Measurements from ENCODE around the gene RPN2. TPM values are rescaled to one million over a fixed set of nuclear protein-coding genes. Genes with fewer than 3 reads are reported as not detected.
A peak's percentile ranks its signal among the peaks of the same experiment; 100 is the strongest.

RPN2 gene
- polyA plus RNA-seq, 3 donors, result 169 to 215 (median 199) TPM

- H3K79me2 ChIP-seq (ENCODE audit: insufficient read depth, low read length), result peaks cover 4% of the 10 kb centered on the region
- H3K27ac Mint-ChIP-seq, result peak overlapping the region in 1 of 7 donors; percentile 80
These were observed 40.9 kb downstream of the RPN2 start for GRCh38 chr20:37219751-37220668.

GRCh38 chr20:37220731-37221130 lies 41.6 kb downstream of the RPN2 start:
- Histone ChIP-seq H2AFZ (ENCODE audit: insufficient read depth, low read depth, low read length, poor library complexity, severe bottlenecking) (no peak overlapping the region), H3K79me2 (ENCODE audit: insufficient read depth, low read length) (peaks cover 4% of the 10 kb centered on the region), H3K36me3 (replicated peaks in 1 of 2; ENCODE audit: control insufficient read depth in 1 of 2, insufficient read depth in 2 of 2, low read length in 2 of 2) (peaks cover 59 to 85% of the 10 kb centered on the region in 2 donors), H3K27ac (ENCODE audit: low read depth in 1 of 2, low read length in 2 of 2) (no peak overlapping the region), H3K4me1 (ENCODE audit: control insufficient read depth in 1 of 2, insufficient read depth in 2 of 2, low read length in 2 of 2) (peaks cover 13 to 16% of the 10 kb centered on the region in 2 donors), H3K4me2 (replicated peaks; ENCODE audit: extremely low read depth, low read length, poor library complexity, severe bottlenecking) (no peak overlapping the region), H4K20me1 (ENCODE audit: insufficient read depth, low read length) (no peaks in the 10 kb centered on the region), H3K27me3 (ENCODE audit: control insufficient read depth in 2 of 2, insufficient read depth in 2 of 2, low read length in 2 of 2) (no peaks in the 10 kb centered on the region), H3K9ac (ENCODE audit: insufficient read depth, low read length, poor library complexity, severe bottlenecking) (no peak overlapping the region), H3K9me3 (replicated peaks in 1 of 2; ENCODE audit: control insufficient read depth in 1 of 2, insufficient read depth in 1 of 2, low read length in 2 of 2) (no peaks in the 10 kb centered on the region), H3K4me3 (replicated peaks in 1 of 3; ENCODE audit: low read depth in 2 of 3, low read length in 3 of 3) (no peak overlapping the region)
- TF ChIP-seq, protein P1, sequence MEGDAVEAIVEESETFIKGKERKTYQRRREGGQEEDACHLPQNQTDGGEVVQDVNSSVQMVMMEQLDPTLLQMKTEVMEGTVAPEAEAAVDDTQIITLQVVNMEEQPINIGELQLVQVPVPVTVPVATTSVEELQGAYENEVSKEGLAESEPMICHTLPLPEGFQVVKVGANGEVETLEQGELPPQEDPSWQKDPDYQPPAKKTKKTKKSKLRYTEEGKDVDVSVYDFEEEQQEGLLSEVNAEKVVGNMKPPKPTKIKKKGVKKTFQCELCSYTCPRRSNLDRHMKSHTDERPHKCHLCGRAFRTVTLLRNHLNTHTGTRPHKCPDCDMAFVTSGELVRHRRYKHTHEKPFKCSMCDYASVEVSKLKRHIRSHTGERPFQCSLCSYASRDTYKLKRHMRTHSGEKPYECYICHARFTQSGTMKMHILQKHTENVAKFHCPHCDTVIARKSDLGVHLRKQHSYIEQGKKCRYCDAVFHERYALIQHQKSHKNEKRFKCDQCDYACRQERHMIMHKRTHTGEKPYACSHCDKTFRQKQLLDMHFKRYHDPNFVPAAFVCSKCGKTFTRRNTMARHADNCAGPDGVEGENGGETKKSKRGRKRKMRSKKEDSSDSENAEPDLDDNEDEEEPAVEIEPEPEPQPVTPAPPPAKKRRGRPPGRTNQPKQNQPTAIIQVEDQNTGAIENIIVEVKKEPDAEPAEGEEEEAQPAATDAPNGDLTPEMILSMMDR (IDR thresholded peaks at IDR 0.05), result no peak
- Mint-ChIP-seq H3K4me1 (peaks cover 14% of the 10 kb centered on the region), H3K4me3 (no peak overlapping the region), H3K9me3 (no peaks in the 10 kb centered on the region), H3K27me3 (ENCODE audit: low read depth in 3 of 3) (peaks cover 0 to 2% (median 0%) of the 10 kb centered on the region in 3 donors), H3K27ac (peak overlapping the region in 1 of 7 donors; percentile 25), H3K36me3 (peaks cover 57 to 83% of the 10 kb centered on the region in 2 donors)
- intact Hi-C loops (cut with micrococcal nuclease), result loop anchor here in 1 of 2 donors (5.0 kb wide), 1 partner anchor 47 kb away; no protein-coding TSS in a partner anchor
- 82% methylated on average over 3 of the region's 3 CpGs for WGBS (ENCODE audit: insufficient coverage)
- DNase-seq, result no peak

More at GRCh38 chr20:37219751-37220668, 40.9 kb downstream of the RPN2 start:
- Histone ChIP-seq H3K36me3 (replicated peaks in 1 of 2; ENCODE audit: control insufficient read depth in 1 of 2, insufficient read depth in 2 of 2, low read length in 2 of 2) (peaks cover 59 to 85% of the 10 kb centered on the region in 2 donors), H4K20me1 (ENCODE audit: insufficient read depth, low read length) (no peaks in the 10 kb centered on the region), H3K9ac (ENCODE audit: insufficient read depth, low read length, poor library complexity, severe bottlenecking) (no peak overlapping the region), H3K9me3 (replicated peaks in 1 of 2; ENCODE audit: control insufficient read depth in 1 of 2, insufficient read depth in 1 of 2, low read length in 2 of 2) (no peaks in the 10 kb centered on the region), H3K27ac (ENCODE audit: low read depth in 1 of 2, low read length in 2 of 2) (peak overlapping the region in 1 of 2 donors; percentile 3), H3K4me2 (replicated peaks; ENCODE audit: extremely low read depth, low read length, poor library complexity, severe bottlenecking) (no peak overlapping the region), H3K4me1 (ENCODE audit: control insufficient read depth in 1 of 2, insufficient read depth in 2 of 2, low read length in 2 of 2) (peaks cover 13 to 16% of the 10 kb centered on the region in 2 donors), H3K27me3 (ENCODE audit: control insufficient read depth in 2 of 2, insufficient read depth in 2 of 2, low read length in 2 of 2) (no peaks in the 10 kb centered on the region), H2AFZ (ENCODE audit: insufficient read depth, low read depth, low read length, poor library complexity, severe bottlenecking) (no peak overlapping the region), H3K4me3 (replicated peaks in 1 of 3; ENCODE audit: low read depth in 2 of 3, low read length in 3 of 3) (no peak overlapping the region)
- Mint-ChIP-seq H3K4me3 (no peak overlapping the region), H3K36me3 (peaks cover 57 to 83% of the 10 kb centered on the region in 2 donors), H3K4me1 (peaks cover 14% of the 10 kb centered on the region), H3K9me3 (no peaks in the 10 kb centered on the region), H3K27me3 (ENCODE audit: low read depth in 3 of 3) (peaks cover 0 to 2% (median 0%) of the 10 kb centered on the region in 3 donors)
- DNase-seq, result no peak
- WGBS (ENCODE audit: insufficient coverage), result 100% methylated on average over 2 of the region's 10 CpGs
- intact Hi-C loops (cut with micrococcal nuclease), result loop anchor here in 1 of 2 donors (5.0 kb wide), 1 partner anchor 47 kb away; no protein-coding TSS in a partner anchor
- TF ChIP-seq, protein P1 (IDR thresholded peaks at IDR 0.05), result no peak

Measured in CD14-positive monocyte (primary cell).